HG03575 (cell line): ENCODE measurements around the gene GRAMD1B.

Experiments
- ATAC-seq: cut with Tn5 transposase; IDR thresholded peaks from one replicate; pipeline ENCODE4 v1.9.1; 2021; ENCODE audit not compliant: unreplicated experiment, insufficient number of reproducible peaks, low FRiP score; ENCODE audit errors: extremely low read depth

Gene GRAMD1B

GRCh38 chr11:123641495-123641840 lies 211.4 kb downstream of the GRAMD1B start:
- no peak for ATAC-seq

GRCh38 chr11:123642435-123642834 lies 212.4 kb downstream of the GRAMD1B start:
- ATAC-seq: no peak

- ATAC-seq: no peak
Measured at GRCh38 chr11:123645286-123645975, 215.4 kb downstream of the GRAMD1B start.

GRCh38 chr11:123650901-123651300 lies 220.8 kb downstream of the GRAMD1B start:
- ATAC-seq: no peak

- ATAC-seq: no peak
Measured at GRCh38 chr11:123652599-123652998, 222.5 kb downstream of the GRAMD1B start.

GRCh38 chr11:123653483-123653826 lies 223.4 kb downstream of the GRAMD1B start:
- no peak for ATAC-seq

- ATAC-seq: no peak
Measured at GRCh38 chr11:123653827-123654565, 223.9 kb downstream of the GRAMD1B start.

GRCh38 chr11:123654566-123655081 lies 224.6 kb downstream of the GRAMD1B start, which contains the start of gene SCN3B:
TSS of gene SCN3B (minus strand) at chr11:123654624. CDS start at chr11:123653801, 823 bp downstream.
- no peak for ATAC-seq

GRCh38 chr11:123659311-123659710 lies 229.2 kb downstream of the GRAMD1B start:
- no peak for ATAC-seq

GRCh38 chr11:123659965-123660364 lies 229.9 kb downstream of the GRAMD1B start:
- peak; percentile 87 for ATAC-seq

- no peak for ATAC-seq
Measured at GRCh38 chr11:123665306-123665705, 235.2 kb downstream of the GRAMD1B start.

- ATAC-seq: no peak
Measured at GRCh38 chr11:123670081-123670480, 240.0 kb downstream of the GRAMD1B start.

- ATAC-seq: no peak
Measured at GRCh38 chr11:123671534-123671933, 241.5 kb downstream of the GRAMD1B start.

GRCh38 chr11:123672568-123672967 lies 242.5 kb downstream of the GRAMD1B start:
- ATAC-seq: no peak

- ATAC-seq: no peak
Measured at GRCh38 chr11:123674297-123674696, 244.2 kb downstream of the GRAMD1B start.
